ENCODE results near the gene TMEM108.

DNA sequence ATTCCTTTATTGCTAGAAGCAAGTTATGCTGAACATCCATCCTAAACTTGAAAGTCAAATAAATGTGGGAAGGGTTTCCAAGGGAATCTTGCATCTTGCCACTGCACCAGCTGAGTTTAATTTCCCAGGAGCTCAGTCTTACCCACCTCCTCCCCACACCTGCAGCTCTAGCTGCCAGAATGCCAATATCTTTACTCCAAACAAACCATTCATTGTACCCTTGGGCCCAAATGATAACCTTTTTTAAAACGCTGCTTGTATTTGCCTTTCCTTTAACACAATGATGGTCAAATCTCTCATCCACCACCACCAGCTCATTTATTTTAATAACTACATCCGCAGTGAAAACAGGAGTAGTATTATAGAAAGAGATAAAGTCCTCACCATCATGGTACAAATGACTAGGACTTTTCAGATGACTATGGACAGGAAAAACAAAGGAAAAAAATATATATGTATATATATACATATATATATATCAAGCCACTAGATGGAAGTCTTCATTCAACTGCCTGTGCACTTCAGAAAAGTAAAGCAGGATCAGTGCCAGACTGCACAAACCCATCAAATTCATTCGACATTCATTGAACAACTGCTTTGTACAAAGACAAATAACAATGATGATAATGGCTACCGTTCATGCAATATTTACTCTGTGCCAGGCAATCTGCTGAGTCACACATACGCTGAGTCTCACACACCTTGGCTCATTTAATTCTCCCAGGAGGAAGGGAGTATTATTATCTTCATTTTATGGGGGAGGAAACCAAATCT is 405.6 kb downstream of the TMEM108 start:
- TF ChIP-seq POLR2A (IDR thresholded peaks at IDR 0.05), result no peak
- TF ChIP-seq, protein P1, sequence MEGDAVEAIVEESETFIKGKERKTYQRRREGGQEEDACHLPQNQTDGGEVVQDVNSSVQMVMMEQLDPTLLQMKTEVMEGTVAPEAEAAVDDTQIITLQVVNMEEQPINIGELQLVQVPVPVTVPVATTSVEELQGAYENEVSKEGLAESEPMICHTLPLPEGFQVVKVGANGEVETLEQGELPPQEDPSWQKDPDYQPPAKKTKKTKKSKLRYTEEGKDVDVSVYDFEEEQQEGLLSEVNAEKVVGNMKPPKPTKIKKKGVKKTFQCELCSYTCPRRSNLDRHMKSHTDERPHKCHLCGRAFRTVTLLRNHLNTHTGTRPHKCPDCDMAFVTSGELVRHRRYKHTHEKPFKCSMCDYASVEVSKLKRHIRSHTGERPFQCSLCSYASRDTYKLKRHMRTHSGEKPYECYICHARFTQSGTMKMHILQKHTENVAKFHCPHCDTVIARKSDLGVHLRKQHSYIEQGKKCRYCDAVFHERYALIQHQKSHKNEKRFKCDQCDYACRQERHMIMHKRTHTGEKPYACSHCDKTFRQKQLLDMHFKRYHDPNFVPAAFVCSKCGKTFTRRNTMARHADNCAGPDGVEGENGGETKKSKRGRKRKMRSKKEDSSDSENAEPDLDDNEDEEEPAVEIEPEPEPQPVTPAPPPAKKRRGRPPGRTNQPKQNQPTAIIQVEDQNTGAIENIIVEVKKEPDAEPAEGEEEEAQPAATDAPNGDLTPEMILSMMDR (IDR thresholded peaks at IDR 0.05), result no peak
